GM18526 (cell line): ENCODE data around the gene DERA.

Experiments
- POLR2A ChIP-seq: IDR thresholded peaks from 3 replicates; pipeline ENCODE4 v1.6.1; 2011; ENCODE audit not compliant: insufficient read length; ENCODE audit errors: extremely low read depth

DERA gene

GRCh38 chr12:15982471-15982870, 71.3 kb downstream of the DERA start:
- no peak for TF ChIP-seq POLR2A

GRCh38 chr12:15982921-15983320, 71.8 kb downstream of the DERA start:
- no peak for TF ChIP-seq POLR2A

GRCh38 chr12:15984097-15984800, 73.1 kb downstream of the DERA start:
- no peak for TF ChIP-seq POLR2A

- no peak for TF ChIP-seq POLR2A
Observed at GRCh38 chr12:15984963-15985362, 73.8 kb downstream of the DERA start.

GRCh38 chr12:15987696-15988095, 76.6 kb downstream of the DERA start:
- no peak for TF ChIP-seq POLR2A

GRCh38 chr12:15988983-15989755, 78.0 kb downstream of the DERA start:
- TF ChIP-seq POLR2A = no peak

- no peak for TF ChIP-seq POLR2A
Observed at GRCh38 chr12:15995801-15996200, 84.7 kb downstream of the DERA start.

GRCh38 chr12:15996254-15996653, 85.1 kb downstream of the DERA start:
- TF ChIP-seq POLR2A = no peak

GRCh38 chr12:15996948-15997347, 85.8 kb downstream of the DERA start:
- TF ChIP-seq POLR2A = no peak

GRCh38 chr12:15997910-15998309, 86.8 kb downstream of the DERA start:
- TF ChIP-seq POLR2A = no peak

GRCh38 chr12:16002880-16003279, 91.7 kb downstream of the DERA start:
- no peak for TF ChIP-seq POLR2A

GRCh38 chr12:16003460-16003859, 92.3 kb downstream of the DERA start:
- TF ChIP-seq POLR2A = no peak

GRCh38 chr12:16006752-16007151, 95.6 kb downstream of the DERA start:
- TF ChIP-seq POLR2A = no peak

GRCh38 chr12:16008421-16008824, 97.3 kb downstream of the DERA start:
- no peak for TF ChIP-seq POLR2A

GRCh38 chr12:16012117-16012516, 101.0 kb downstream of the DERA start:
- TF ChIP-seq POLR2A = no peak

- no peak for TF ChIP-seq POLR2A
Observed at GRCh38 chr12:16016748-16017147, 105.6 kb downstream of the DERA start.

GRCh38 chr12:16018306-16018705, 107.2 kb downstream of the DERA start:
- no peak for TF ChIP-seq POLR2A

- no peak for TF ChIP-seq POLR2A
Observed at GRCh38 chr12:16019136-16019535, 108.0 kb downstream of the DERA start.
